Erythroblast (primary cell): Measurements from ENCODE around the gene VAMP2.

ENCODE experiments used
- GATA1 ChIP-seq: IDR thresholded peaks from 2 replicates; pipeline ENCODE4 v1.6.1; 2011; ENCODE audit warnings: low read depth, mild to moderate bottlenecking, control low read depth, low read length, moderate library complexity
- POLR2A ChIP-seq: IDR thresholded peaks from 2 replicates; pipeline ENCODE4 v1.6.1; 2011; ENCODE audit warnings: mild to moderate bottlenecking, low read length

DNA sequence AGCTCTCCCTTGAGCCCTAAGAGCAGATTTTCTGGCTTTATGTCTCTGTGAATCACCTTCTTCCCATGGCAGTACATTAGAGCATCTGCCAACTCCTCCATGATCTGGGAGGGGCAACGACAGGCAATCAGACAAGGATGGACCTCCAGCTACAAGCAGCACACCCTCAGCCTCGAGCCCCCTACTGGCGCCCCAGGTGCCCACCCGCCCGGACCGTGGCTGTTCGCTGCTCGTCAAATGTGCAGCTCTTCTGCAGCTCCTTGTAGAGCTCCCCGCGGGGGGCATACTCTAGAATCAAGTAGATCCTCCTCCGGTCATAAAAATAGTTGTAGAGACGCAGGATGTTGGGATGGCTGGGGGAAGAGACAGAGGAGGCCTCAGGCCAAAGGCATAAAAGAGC lies 43.8 kb upstream of the VAMP2 start:
- TF ChIP-seq POLR2A (no peak), GATA1 (no peak)
